Measurements from ENCODE around the gene PCSK9. TPM values are rescaled to one million over a fixed set of nuclear protein-coding genes. Genes with fewer than 3 reads are reported as not detected.

Gene PCSK9
- total and polyA plus RNA-seq, 2 of the 13 experiments (the other 11 are each of a cell fraction or from before 2014, with no cell fraction given): 33.3 to 80.5 TPM

- TF ChIP-seq ZFP82 (CRISPR knock-in tag; IDR thresholded peaks at IDR 0.05; ENCODE audit: borderline replicate concordance) (no peak), ZNF138 (CRISPR knock-in tag; IDR thresholded peaks at IDR 0.05; ENCODE audit: low read depth) (no peak), ZNF101 (CRISPR knock-in tag; IDR thresholded peaks at IDR 0.05; ENCODE audit: borderline replicate concordance, low read depth) (no peak), HINFP (CRISPR knock-in tag; IDR thresholded peaks at IDR 0.05; ENCODE audit: low read depth) (no peak), CHD2 (IDR thresholded peaks at IDR 0.05; ENCODE audit: low read depth, low read length) (no peak), STAG1 (CRISPR knock-in tag; IDR thresholded peaks at IDR 0.05) (peak; percentile 92), ZNF781 (CRISPR knock-in tag; IDR thresholded peaks at IDR 0.05; ENCODE audit: borderline replicate concordance, not compliant biosample characterization) (peak; percentile 73), KDM4B (CRISPR knock-in tag; IDR thresholded peaks at IDR 0.05) (no peak), ZNF318 (CRISPR knock-in tag; IDR thresholded peaks at IDR 0.05) (no peak), JUNB (CRISPR knock-in tag; IDR thresholded peaks at IDR 0.05; ENCODE audit: borderline replicate concordance) (no peak), DZIP1 (CRISPR knock-in tag; IDR thresholded peaks at IDR 0.05) (0 out of 2 replicates have a peak, but pooled peaks have one; percentile 64), RFXAP (CRISPR knock-in tag; IDR thresholded peaks at IDR 0.05; ENCODE audit: borderline replicate concordance) (0 out of 2 replicates have a peak, but pooled peaks have one; percentile 33), ZNF460 (CRISPR knock-in tag; IDR thresholded peaks at IDR 0.05; ENCODE audit: borderline replicate concordance) (no peak), ZBTB46 (CRISPR knock-in tag; IDR thresholded peaks at IDR 0.05; ENCODE audit: borderline replicate concordance) (no peak)
Measured at GRCh38 chr1:55021942-55022546, 17.3 kb upstream of the PCSK9 start (continued).
